Psoas muscle (tissue), 8 donors: Measurements from ENCODE around the gene MGLL. TPM values are rescaled to one million over a fixed set of nuclear protein-coding genes. Genes with fewer than 3 reads are reported as not detected.

Experiments
- ATAC-seq, 4 donors: fragments of 200-7000 bp; cut with Tn5 transposase; one replicate each; pipeline ENCODE4 v1.9.1; 2020; ENCODE audit warnings: moderate library complexity in 3 of 4, mild to moderate bottlenecking in 2 of 4
- DNase-seq, 2 donors: peaks; one replicate each; pipeline ENCODE4 v3.0.0-alpha.2; 2020
- H3K27ac ChIP-seq: fragments of 200-600 bp; one replicate; pipeline ENCODE4 v1.8.0; 2022
- H3K27me3 ChIP-seq, 3 donors: fragments of 200-600 bp in 1 of 3; one replicate each; pipeline versions ENCODE4 v1.6.1 to v1.8.0; 2013 to 2022; ENCODE audit warnings: low read length in 2 of 3, mild to moderate bottlenecking in 2 of 3, moderate library complexity in 1 of 3; ENCODE audit not compliant: insufficient read depth in 3 of 3
- H3K36me3 ChIP-seq, 2 donors: fragments of 200-600 bp in 1 of 2; one replicate each; pipeline versions ENCODE4 v1.6.1 to v1.8.0; 2013 to 2022; ENCODE audit warnings: low read depth in 1 of 2, mild to moderate bottlenecking in 1 of 2, moderate library complexity in 1 of 2; ENCODE audit not compliant: insufficient read depth in 1 of 2
- H3K4me1 ChIP-seq: fragments of 200-600 bp; one replicate; pipeline ENCODE4 v1.8.0; 2022
- H3K4me3 ChIP-seq: fragments of 200-600 bp; one replicate; pipeline ENCODE4 v1.8.0; 2022; ENCODE audit warnings: mild to moderate bottlenecking
- H3K9me3 ChIP-seq: fragments of 200-600 bp; one replicate; pipeline ENCODE4 v1.8.0; 2022
- WGBS, 3 donors: extraction: QIAGEN DNeasy Blood & Tissue Kit; methylation state at CpG; one replicate each; pipeline versions ENCODE4 v1.1.6 to v1.1.7; 2013; 5-methylcytosine and 5-hydroxymethylcytosine counted together
- intact Hi-C, 2 donors: fragments of 100-400 bp; cut with DNase I; formaldehyde crosslinking; loops; one replicate each; pipeline versions ENCODE4 v1.11.0 to v1.14.2; 2022
- polyA plus RNA-seq, 3 donors: library from polyadenylated mRNA; stranded (reverse); fragments of 200-250 nt; gene quantifications; one replicate each; pipeline ENCODE4 v1.2.3, GENCODE V29; 2013
- total RNA-seq, 4 donors: library from RNA; stranded (reverse); fragmentation: NEBNext Ultra II Directional in 2 of 4; extraction: Animal tissue kit (Norgen Biotek cat#: 25700) in 2 of 4; gene quantifications; one replicate each; pipeline versions ENCODE4 v1.2.1 to v1.2.4, GENCODE V29; 2021 to 2023
- TF ChIP-seq, protein P1 (sequence below): fragments of 200-600 bp; IDR thresholded peaks from one replicate; pipeline ENCODE4 v1.8.0; 2022; ENCODE audit warnings: antibody characterized with exemption
- donor health status: healthy with polysubstance abuse.
- donor health status: DM: no; HTN: no; CAD: no; lungs with moderate emphysema.
- donor health status: Bipolar disorder and iron deficiency.
- donor health status: healthy.
- donor health status: DM: yes; HTN: yes; CAD: no.
- donor health status: DM: no; HTN: no; CAD: no.
- donor health status: DM: no; HTN: no; CAD: no.
- donor health status: DM: yes; HTN: yes; CAD: no.

The MGLL gene
- total and polyA plus RNA-seq, 7 donors, result 32.8 to 85.6 (median 63.0) TPM

- Histone ChIP-seq H3K4me1 (peaks cover 59% of the 10 kb centered on the region), H3K9me3 (peaks cover 5% of the 10 kb centered on the region), H3K27ac (peak overlapping the region; percentile 94), H3K4me3 (no peak overlapping the region), H3K27me3 (no peaks in the 10 kb centered on the region), H3K36me3 (peaks cover 0 to 5% of the 10 kb centered on the region in 2 donors)
- ATAC-seq (no peak), DNase-seq (peak in 1 of 2 donors; percentile 40)
- TF ChIP-seq, protein P1, sequence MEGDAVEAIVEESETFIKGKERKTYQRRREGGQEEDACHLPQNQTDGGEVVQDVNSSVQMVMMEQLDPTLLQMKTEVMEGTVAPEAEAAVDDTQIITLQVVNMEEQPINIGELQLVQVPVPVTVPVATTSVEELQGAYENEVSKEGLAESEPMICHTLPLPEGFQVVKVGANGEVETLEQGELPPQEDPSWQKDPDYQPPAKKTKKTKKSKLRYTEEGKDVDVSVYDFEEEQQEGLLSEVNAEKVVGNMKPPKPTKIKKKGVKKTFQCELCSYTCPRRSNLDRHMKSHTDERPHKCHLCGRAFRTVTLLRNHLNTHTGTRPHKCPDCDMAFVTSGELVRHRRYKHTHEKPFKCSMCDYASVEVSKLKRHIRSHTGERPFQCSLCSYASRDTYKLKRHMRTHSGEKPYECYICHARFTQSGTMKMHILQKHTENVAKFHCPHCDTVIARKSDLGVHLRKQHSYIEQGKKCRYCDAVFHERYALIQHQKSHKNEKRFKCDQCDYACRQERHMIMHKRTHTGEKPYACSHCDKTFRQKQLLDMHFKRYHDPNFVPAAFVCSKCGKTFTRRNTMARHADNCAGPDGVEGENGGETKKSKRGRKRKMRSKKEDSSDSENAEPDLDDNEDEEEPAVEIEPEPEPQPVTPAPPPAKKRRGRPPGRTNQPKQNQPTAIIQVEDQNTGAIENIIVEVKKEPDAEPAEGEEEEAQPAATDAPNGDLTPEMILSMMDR, result no peak
- 57 to 76% (median 71%) methylated on average over 5 of the region's 5 CpGs for WGBS, 3 donors
- intact Hi-C loops, result no loop called here
These were observed 121.9 kb downstream of the MGLL start for GRCh38 chr3:127700406-127700805.

DNA sequence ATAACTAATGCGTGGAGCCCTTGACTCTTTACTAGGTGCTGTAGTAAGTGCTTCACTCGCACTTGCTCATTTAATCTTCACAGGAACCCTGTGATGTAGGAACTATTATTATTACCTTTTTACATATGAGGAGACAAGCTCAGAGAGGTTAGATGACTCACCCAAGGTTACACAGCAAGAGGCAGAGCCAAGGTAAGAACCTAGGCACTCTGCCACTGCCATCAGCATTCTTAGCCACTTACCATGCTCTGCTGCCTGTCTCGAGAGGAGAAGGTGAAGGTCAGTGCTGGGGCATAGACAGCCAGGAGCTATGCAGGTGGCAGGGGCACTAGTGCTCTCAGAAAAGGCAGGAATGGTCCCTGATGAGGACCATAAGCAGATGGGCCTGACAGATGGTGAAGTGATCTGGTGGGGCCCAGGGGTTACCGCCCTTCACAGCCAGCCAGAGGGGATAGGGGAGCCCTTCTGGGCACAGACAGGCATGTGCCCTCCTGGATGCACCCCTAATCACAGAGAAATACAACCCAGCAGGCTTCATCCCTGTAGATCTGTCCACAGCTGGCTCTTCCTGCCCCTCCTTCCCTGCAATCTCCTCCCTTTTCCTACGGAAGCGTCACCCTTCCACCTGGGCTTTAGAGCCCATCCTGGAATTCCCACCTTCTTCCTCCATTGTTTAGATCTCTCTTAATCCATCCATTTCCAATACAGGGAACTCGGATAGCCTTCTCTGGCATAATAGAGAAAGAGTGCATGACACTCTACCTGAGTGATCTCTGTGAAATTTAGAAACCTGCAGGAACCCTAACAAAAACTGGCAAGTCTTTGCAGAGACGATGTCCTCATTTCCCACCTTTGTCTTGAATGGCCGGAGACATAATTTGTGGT lies 122.7 kb downstream of the MGLL start:
- intact Hi-C loops, result loop anchor here (5.0 kb wide), 2 partner anchors 48 to 123 kb away; partner anchors contain the start of gene MGLL (in 2 of the 2)
- DNase-seq, result peak in 1 of 2 donors; percentile 24
- ATAC-seq, result no peak
- H3K27ac ChIP-seq, result peak overlapping the region; percentile 94
- WGBS, 3 donors, result 66 to 72% (median 68%) methylated on average over 9 of the region's 9 CpGs
- peaks cover 0 to under 1% of the 10 kb centered on the region in 2 donors for H3K36me3 ChIP-seq
- H3K9me3 ChIP-seq, result peaks cover 5% of the 10 kb centered on the region
- no peaks in the 10 kb centered on the region for H3K27me3 ChIP-seq
- H3K4me1 ChIP-seq, result peaks cover 59% of the 10 kb centered on the region
- TF ChIP-seq, protein P1, result no peak
- H3K4me3 ChIP-seq, result no peak overlapping the region

GRCh38 chr3:127698691-127699415 lies 123.5 kb downstream of the MGLL start:
- peaks cover 2% of the 10 kb centered on the region for H3K9me3 ChIP-seq
- H3K4me3 ChIP-seq, result peak overlapping the region; percentile 60
- peak overlapping the region; percentile 94 for H3K27ac ChIP-seq
- DNase-seq (peak in 1 of 2 donors; percentile 33), ATAC-seq (no peak)
- WGBS, 3 donors, result 46 to 56% (median 47%) methylated on average over 6 of the region's 6 CpGs
- H3K36me3 ChIP-seq, result peaks cover under 1 to 5% of the 10 kb centered on the region in 2 donors
- peaks cover 59% of the 10 kb centered on the region for H3K4me1 ChIP-seq
- TF ChIP-seq, protein P1, result no peak
- intact Hi-C loops, result loop anchor here (5.0 kb wide), 2 partner anchors 48 to 123 kb away; partner anchors contain the start of gene MGLL (in 2 of the 2)
- H3K27me3 ChIP-seq, result no peaks in the 10 kb centered on the region

GRCh38 chr3:127698286-127698685 lies 124.0 kb downstream of the MGLL start:
- Histone ChIP-seq H3K36me3 (peaks cover 4 to 10% of the 10 kb centered on the region in 2 donors), H3K9me3 (no peaks in the 10 kb centered on the region), H3K4me1 (peaks cover 56% of the 10 kb centered on the region), H3K27me3 (no peaks in the 10 kb centered on the region), H3K4me3 (peak overlapping the region; percentile 60), H3K27ac (peak overlapping the region; percentile 94)
- ATAC-seq (no peak), DNase-seq (no peak)
- WGBS, 3 donors, result 48 to 54% (median 52%) methylated on average over 3 of the region's 3 CpGs
- TF ChIP-seq, protein P1, result no peak
- intact Hi-C loops, result loop anchor here (5.0 kb wide), 2 partner anchors 49 to 124 kb away; partner anchors contain the start of gene MGLL (in 2 of the 2)
